Calu3 (cell line): ENCODE results near the gene MARCHF5. TPM values are rescaled to one million over a fixed set of nuclear protein-coding genes. Genes with fewer than 3 reads are reported as not detected.

Experiments used
- BruUV-seq: library from RNA; stranded (reverse); fragments of 400-500 nt; replicated peaks from 2 replicates; lab custom pipeline; 2021; lab: Mats Ljungman, UMichigan
- CTCF ChIA-PET: fragments of 300-600 bp; sonication (Branson Sonifier 250); formaldehyde crosslinking; loops from one replicate; lab custom pipeline; 2022; ENCODE audit warnings: antibody characterized with exemption; lab: Charles Lee
- DNase-seq: peaks from one replicate; pipeline ENCODE4 v3.0.0; 2022
- H3K27ac Mint-ChIP-seq: one replicate; pipeline ENCODE4 v1.8.0; 2022; ENCODE audit warnings: mixed read lengths; ENCODE audit not compliant: unreplicated experiment
- H3K27me3 Mint-ChIP-seq: one replicate; pipeline ENCODE4 v1.8.0; 2022; ENCODE audit warnings: mixed read lengths; ENCODE audit not compliant: unreplicated experiment
- H3K36me3 Mint-ChIP-seq: one replicate; pipeline ENCODE4 v1.8.0; 2022; ENCODE audit warnings: mild to moderate bottlenecking, moderate library complexity, mixed read lengths; ENCODE audit not compliant: insufficient read depth, unreplicated experiment
- H3K4me1 Mint-ChIP-seq: one replicate; pipeline ENCODE4 v1.8.0; 2022; ENCODE audit warnings: mild to moderate bottlenecking, low read depth, mixed read lengths; ENCODE audit not compliant: unreplicated experiment
- H3K4me3 Mint-ChIP-seq: one replicate; pipeline ENCODE4 v1.8.0; 2022; ENCODE audit warnings: mild to moderate bottlenecking, low read depth, moderate library complexity, mixed read lengths; ENCODE audit not compliant: unreplicated experiment
- H3K9me3 Mint-ChIP-seq: one replicate; pipeline ENCODE4 v1.8.0; 2022; ENCODE audit warnings: low read depth, mixed read lengths; ENCODE audit not compliant: unreplicated experiment
- intact Hi-C: fragments of 100-400 bp; cut with micrococcal nuclease; formaldehyde crosslinking; loops from one replicate; pipeline ENCODE4 v1.10.0; 2022; ENCODE audit not compliant: unreplicated experiment
- total RNA-seq: library from RNA; stranded (reverse); gene quantifications from 2 replicates; pipeline ENCODE4 v1.2.3, GENCODE V29; 2022
- TF ChIP-seq, protein P1 (sequence below): fragments of 200-600 bp; IDR thresholded peaks from one replicate; pipeline ENCODE4 v1.8.0; 2022; ENCODE audit warnings: antibody characterized with exemption; ENCODE audit not compliant: unreplicated experiment

MARCHF5 gene
- total RNA-seq, 1 experiment from 2014 or later: 28.1 TPM

DNA sequence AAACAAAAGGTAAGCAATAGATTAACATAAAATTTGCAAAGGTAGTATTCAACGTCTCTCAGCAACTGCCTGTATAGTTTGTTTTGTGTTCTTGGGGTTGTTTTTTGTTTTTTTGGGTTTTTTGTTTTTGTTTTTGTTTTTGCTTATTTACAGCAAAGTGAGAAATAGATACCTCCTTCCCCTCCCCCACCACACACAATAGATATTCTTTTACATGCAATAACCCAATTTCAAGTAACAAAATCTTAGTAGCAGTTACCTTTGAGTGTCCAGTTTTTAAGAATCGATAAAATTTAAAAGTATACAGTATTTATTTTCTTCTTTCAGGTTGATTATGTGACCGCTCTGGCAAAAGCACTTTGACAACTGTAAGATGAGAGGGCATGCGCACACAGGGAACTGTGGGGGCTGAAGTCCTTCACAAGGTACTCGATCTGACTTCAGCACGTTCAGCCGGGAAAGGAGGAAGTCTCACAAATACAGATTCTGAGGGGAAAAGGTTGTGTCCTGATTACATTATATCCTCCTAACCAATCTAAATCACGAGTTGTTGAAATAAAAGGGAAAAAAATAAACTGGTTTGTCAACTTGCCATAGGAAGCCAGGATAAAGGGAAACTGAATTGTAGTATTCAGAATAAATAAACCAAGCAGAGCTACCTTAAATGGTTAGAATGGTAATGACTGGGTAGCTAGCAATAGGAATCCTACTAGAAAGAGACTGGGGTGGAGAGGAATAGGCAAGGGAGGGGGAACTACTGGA is 47.9 kb upstream of the MARCHF5 start:
- H3K36me3 Mint-ChIP-seq: peaks cover 27% of the 10 kb centered on the region
- DNase-seq: peak; percentile 53
- CTCF ChIA-PET: interaction anchor here (1.2 to 1.4 kb wide), 2 partner anchors 12 to 155 kb away, joined by 3 to 4 read pairs; no protein-coding TSS in a partner anchor
- H3K27ac Mint-ChIP-seq: peak overlapping the region; percentile 91
- H3K4me3 Mint-ChIP-seq: peak overlapping the region; percentile 69
- BruUV-seq: no TSS peak
- no peaks in the 10 kb centered on the region for H3K9me3 Mint-ChIP-seq
- peaks cover 37% of the 10 kb centered on the region for H3K4me1 Mint-ChIP-seq
- H3K27me3 Mint-ChIP-seq: no peaks in the 10 kb centered on the region
- TF ChIP-seq, protein P1, sequence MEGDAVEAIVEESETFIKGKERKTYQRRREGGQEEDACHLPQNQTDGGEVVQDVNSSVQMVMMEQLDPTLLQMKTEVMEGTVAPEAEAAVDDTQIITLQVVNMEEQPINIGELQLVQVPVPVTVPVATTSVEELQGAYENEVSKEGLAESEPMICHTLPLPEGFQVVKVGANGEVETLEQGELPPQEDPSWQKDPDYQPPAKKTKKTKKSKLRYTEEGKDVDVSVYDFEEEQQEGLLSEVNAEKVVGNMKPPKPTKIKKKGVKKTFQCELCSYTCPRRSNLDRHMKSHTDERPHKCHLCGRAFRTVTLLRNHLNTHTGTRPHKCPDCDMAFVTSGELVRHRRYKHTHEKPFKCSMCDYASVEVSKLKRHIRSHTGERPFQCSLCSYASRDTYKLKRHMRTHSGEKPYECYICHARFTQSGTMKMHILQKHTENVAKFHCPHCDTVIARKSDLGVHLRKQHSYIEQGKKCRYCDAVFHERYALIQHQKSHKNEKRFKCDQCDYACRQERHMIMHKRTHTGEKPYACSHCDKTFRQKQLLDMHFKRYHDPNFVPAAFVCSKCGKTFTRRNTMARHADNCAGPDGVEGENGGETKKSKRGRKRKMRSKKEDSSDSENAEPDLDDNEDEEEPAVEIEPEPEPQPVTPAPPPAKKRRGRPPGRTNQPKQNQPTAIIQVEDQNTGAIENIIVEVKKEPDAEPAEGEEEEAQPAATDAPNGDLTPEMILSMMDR: no peak
- intact Hi-C loops: loop anchor here (2.0 to 5.0 kb wide), 3 partner anchors 48 to 156 kb away; partner anchors contain the start of genes CPEB3 and MARCHF5

DNA sequence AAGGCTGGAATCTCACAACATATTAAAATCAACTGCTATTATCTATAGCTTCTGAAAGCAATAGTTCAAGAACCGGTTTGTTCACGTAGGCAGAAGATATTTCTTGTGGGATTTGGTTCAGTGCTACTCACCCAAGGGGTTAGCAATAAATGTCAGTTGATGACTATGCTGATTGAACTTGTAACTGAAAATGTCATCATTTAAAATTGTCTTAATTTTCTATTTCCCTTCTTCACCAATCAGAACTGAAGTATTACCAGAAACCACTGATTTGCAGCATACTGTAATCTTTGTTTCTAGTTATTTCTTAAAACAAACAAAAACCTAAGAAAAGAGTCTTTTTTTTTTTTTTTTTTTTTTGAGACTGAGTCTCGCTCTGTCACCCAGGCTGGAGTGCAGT is 46.2 kb upstream of the MARCHF5 start:
- BruUV-seq: no TSS peak
- DNase-seq: no peak
- Mint-ChIP-seq H3K36me3 (peaks cover 14% of the 10 kb centered on the region), H3K4me3 (no peak overlapping the region), H3K9me3 (no peaks in the 10 kb centered on the region), H3K27me3 (no peaks in the 10 kb centered on the region), H3K4me1 (peaks cover 28% of the 10 kb centered on the region), H3K27ac (no peak overlapping the region)
- TF ChIP-seq, protein P1: no peak
- CTCF ChIA-PET: interaction anchor here (0.7 to 1.5 kb wide), 2 partner anchors 46 to 193 kb away, joined by 3 to 4 read pairs; partner anchors contain the start of genes CPEB3 and MARCHF5
- intact Hi-C loops: loop anchor here (5.0 kb wide), 2 partner anchors 122 to 157 kb away; no protein-coding TSS in a partner anchor

DNA sequence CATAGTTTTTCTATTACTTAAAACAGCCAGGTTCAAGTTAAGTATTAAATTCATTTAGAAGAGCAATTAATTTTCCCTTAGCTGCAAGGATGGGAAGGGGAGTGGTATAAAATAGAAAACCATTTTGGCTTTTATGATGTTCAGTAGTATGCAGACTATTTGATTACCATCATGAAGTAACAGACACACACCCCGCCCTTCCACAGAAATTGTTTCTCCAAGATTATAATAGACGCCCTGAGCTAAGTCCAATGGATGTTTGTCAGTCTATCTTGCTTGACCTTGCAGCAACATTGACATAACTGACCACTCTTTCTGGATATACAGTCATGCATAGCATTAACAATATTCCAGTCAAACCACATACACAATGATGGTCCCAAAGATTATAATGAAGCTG is 42.4 kb upstream of the MARCHF5 start:
- Mint-ChIP-seq H3K27me3 (no peaks in the 10 kb centered on the region), H3K36me3 (no peaks in the 10 kb centered on the region), H3K27ac (no peak overlapping the region), H3K9me3 (no peaks in the 10 kb centered on the region), H3K4me3 (no peak overlapping the region), H3K4me1 (peaks cover 2% of the 10 kb centered on the region)
- BruUV-seq: no TSS peak
- CTCF ChIA-PET: interaction anchor here (0.6 kb wide), 1 partner anchor 452 kb away, joined by 4 read pairs; no protein-coding TSS in a partner anchor
- DNase-seq: no peak
- TF ChIP-seq, protein P1: no peak
- intact Hi-C loops: no loop called here

DNA sequence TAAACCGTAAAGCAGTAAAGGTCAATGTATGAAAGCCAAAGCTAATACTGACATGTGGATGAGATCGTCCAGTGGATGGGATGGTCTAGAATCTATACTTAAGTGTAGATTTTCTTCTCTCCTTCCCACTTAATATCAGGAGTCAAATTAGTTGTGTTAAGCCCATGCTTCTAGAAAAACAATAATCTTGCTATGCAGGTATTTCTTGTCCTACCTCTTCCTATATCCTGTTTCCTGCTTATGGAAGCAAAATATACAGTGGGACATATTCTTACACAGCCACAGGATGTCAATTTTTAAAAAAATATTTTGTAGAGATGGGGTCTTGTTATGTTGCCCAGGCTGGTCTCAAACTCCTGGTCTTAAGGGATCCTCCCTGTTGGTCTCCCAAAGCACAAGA is 27.6 kb upstream of the MARCHF5 start:
- TF ChIP-seq, protein P1: no peak
- intact Hi-C loops: no loop called here

More for the DNA sequence above, 27.6 kb upstream of the MARCHF5 start:
- no peaks in the 10 kb centered on the region for H3K27me3 Mint-ChIP-seq
- no TSS peak for BruUV-seq
- no peak for DNase-seq
- no peaks in the 10 kb centered on the region for H3K9me3 Mint-ChIP-seq
- H3K27ac Mint-ChIP-seq: no peak overlapping the region
- H3K36me3 Mint-ChIP-seq: no peaks in the 10 kb centered on the region
- CTCF ChIA-PET: interaction anchor here (1.3 kb wide), 1 partner anchor 176 kb away, joined by 3 read pairs; no protein-coding TSS in a partner anchor
- peaks cover 9% of the 10 kb centered on the region for H3K4me1 Mint-ChIP-seq
- H3K4me3 Mint-ChIP-seq: no peak overlapping the region
